ENCODE data around the gene FLNB. TPM values are rescaled to one million over a fixed set of nuclear protein-coding genes. Genes with fewer than 3 reads are reported as not detected.

Gene FLNB
- total and polyA plus RNA-seq, 3 experiments from 2014 or later = 11.5 to 12.8 (median 12.2) TPM

- Mint-ChIP-seq H3K4me3 (peak overlapping the region in 1 of 7 donors; percentile 67), H3K9me3 (no peaks in the 10 kb centered on the region), H3K36me3 (peaks cover 0 to 3% (median 0%) of the 10 kb centered on the region in 3 donors), H3K27ac (no peak overlapping the region), H3K27me3 (no peaks in the 10 kb centered on the region), H3K4me1 (no peaks in the 10 kb centered on the region)
- H3K27me3 ChIP-seq (ENCODE audit: insufficient read depth, low read length, poor library complexity, severe bottlenecking) = no peaks in the 10 kb centered on the region
- CTCF ChIA-PET = no interaction called here
- POLR2A ChIA-PET = no interaction called here
- H3K4me3 ChIP-seq (ENCODE audit: low read length) = no peak overlapping the region
- H3K9me3 ChIP-seq (ENCODE audit: low read length) = no peaks in the 10 kb centered on the region
- DNase-seq = no peak
- H3K36me3 ChIP-seq (ENCODE audit: insufficient read depth, low read length) = no peaks in the 10 kb centered on the region
- no peak overlapping the region for H3K27ac ChIP-seq (ENCODE audit: low read depth, low read length)
- H3K4me1 ChIP-seq (ENCODE audit: insufficient read depth, low read length) = peaks cover 9% of the 10 kb centered on the region
These were observed 54.2 kb downstream of the FLNB start for GRCh38 chr3:58062472-58062871.

- Histone ChIP-seq H3K4me3 (ENCODE audit: low read length) (no peak overlapping the region), H3K27ac (ENCODE audit: low read depth, low read length) (no peak overlapping the region), H3K4me1 (ENCODE audit: insufficient read depth, low read length) (peaks cover 9% of the 10 kb centered on the region), H3K27me3 (ENCODE audit: insufficient read depth, low read length, poor library complexity, severe bottlenecking) (no peaks in the 10 kb centered on the region), H3K36me3 (ENCODE audit: insufficient read depth, low read length) (no peaks in the 10 kb centered on the region), H3K9me3 (ENCODE audit: low read length) (no peaks in the 10 kb centered on the region)
- POLR2A ChIA-PET = no interaction called here
- DNase-seq = no peak
- no peaks in the 10 kb centered on the region for H3K9me3 Mint-ChIP-seq
- CTCF ChIA-PET = no interaction called here
- no peaks in the 10 kb centered on the region for H3K27me3 Mint-ChIP-seq
- H3K36me3 Mint-ChIP-seq = peaks cover 0 to 2% (median 0%) of the 10 kb centered on the region in 3 donors
- no peak overlapping the region for H3K4me3 Mint-ChIP-seq
- peak overlapping the region in 1 of 8 donors; percentile 58 for H3K27ac Mint-ChIP-seq
- H3K4me1 Mint-ChIP-seq = no peaks in the 10 kb centered on the region
These were observed 55.0 kb downstream of the FLNB start for GRCh38 chr3:58063022-58063815.

GRCh38 chr3:58064923-58065638 is 56.9 kb downstream of the FLNB start:
- Mint-ChIP-seq H3K4me3 (no peak overlapping the region), H3K4me1 (peaks cover 0 to 4% (median 3%) of the 10 kb centered on the region in 3 donors), H3K9me3 (no peaks in the 10 kb centered on the region), H3K27ac (peak overlapping the region in 1 of 8 donors; percentile 57), H3K36me3 (peaks cover 0 to 2% (median 0%) of the 10 kb centered on the region in 3 donors), H3K27me3 (no peaks in the 10 kb centered on the region)
- ChIA-PET POLR2A (no interaction called here), CTCF (no interaction called here)
- H3K27ac ChIP-seq (ENCODE audit: low read depth, low read length) = no peak overlapping the region
- H3K4me1 ChIP-seq (ENCODE audit: insufficient read depth, low read length) = peaks cover 9% of the 10 kb centered on the region
- no peaks in the 10 kb centered on the region for H3K27me3 ChIP-seq (ENCODE audit: insufficient read depth, low read length, poor library complexity, severe bottlenecking)
- H3K4me3 ChIP-seq (ENCODE audit: low read length) = no peak overlapping the region
- no peaks in the 10 kb centered on the region for H3K9me3 ChIP-seq (ENCODE audit: low read length)
- no peaks in the 10 kb centered on the region for H3K36me3 ChIP-seq (ENCODE audit: insufficient read depth, low read length)
- no peak for DNase-seq

GRCh38 chr3:58065700-58066167 is 57.5 kb downstream of the FLNB start:
- H3K27me3 Mint-ChIP-seq = no peaks in the 10 kb centered on the region
- H3K4me3 Mint-ChIP-seq = no peak overlapping the region
- no peaks in the 10 kb centered on the region for H3K9me3 Mint-ChIP-seq
- H3K36me3 Mint-ChIP-seq = peaks cover 0 to 2% (median 0%) of the 10 kb centered on the region in 3 donors
- H3K27ac Mint-ChIP-seq = no peak overlapping the region
- peaks cover 9% of the 10 kb centered on the region for H3K4me1 ChIP-seq (ENCODE audit: insufficient read depth, low read length)
- no peak overlapping the region for H3K27ac ChIP-seq (ENCODE audit: low read depth, low read length)
- POLR2A ChIA-PET = no interaction called here
- DNase-seq = no peak
- H3K27me3 ChIP-seq (ENCODE audit: insufficient read depth, low read length, poor library complexity, severe bottlenecking) = no peaks in the 10 kb centered on the region
- CTCF ChIA-PET = no interaction called here
- no peaks in the 10 kb centered on the region for H3K36me3 ChIP-seq (ENCODE audit: insufficient read depth, low read length)
- peaks cover 0 to 4% (median 3%) of the 10 kb centered on the region in 3 donors for H3K4me1 Mint-ChIP-seq
- no peak overlapping the region for H3K4me3 ChIP-seq (ENCODE audit: low read length)
- no peaks in the 10 kb centered on the region for H3K9me3 ChIP-seq (ENCODE audit: low read length)

GRCh38 chr3:58066842-58067241 is 58.6 kb downstream of the FLNB start:
- Histone ChIP-seq H3K27me3 (ENCODE audit: insufficient read depth, low read length, poor library complexity, severe bottlenecking) (no peaks in the 10 kb centered on the region), H3K4me1 (ENCODE audit: insufficient read depth, low read length) (peaks cover 9% of the 10 kb centered on the region), H3K36me3 (ENCODE audit: insufficient read depth, low read length) (no peaks in the 10 kb centered on the region), H3K27ac (ENCODE audit: low read depth, low read length) (no peak overlapping the region), H3K4me3 (ENCODE audit: low read length) (no peak overlapping the region), H3K9me3 (ENCODE audit: low read length) (no peaks in the 10 kb centered on the region)
- Mint-ChIP-seq H3K9me3 (no peaks in the 10 kb centered on the region), H3K27me3 (no peaks in the 10 kb centered on the region), H3K36me3 (peaks cover 0 to 2% (median 0%) of the 10 kb centered on the region in 3 donors), H3K4me1 (peaks cover 0 to 4% (median 3%) of the 10 kb centered on the region in 3 donors), H3K27ac (no peak overlapping the region), H3K4me3 (no peak overlapping the region)
- ChIA-PET POLR2A (no interaction called here), CTCF (no interaction called here)
- no peak for DNase-seq

GRCh38 chr3:58068122-58068809 is 60.0 kb downstream of the FLNB start:
- POLR2A ChIA-PET = no interaction called here
- no peak overlapping the region for H3K4me3 ChIP-seq (ENCODE audit: low read length)
- no peaks in the 10 kb centered on the region for H3K27me3 ChIP-seq (ENCODE audit: insufficient read depth, low read length, poor library complexity, severe bottlenecking)
- Mint-ChIP-seq H3K36me3 (no peaks in the 10 kb centered on the region), H3K4me1 (peaks cover 0 to 4% (median 4%) of the 10 kb centered on the region in 3 donors), H3K27me3 (no peaks in the 10 kb centered on the region), H3K4me3 (no peak overlapping the region), H3K9me3 (no peaks in the 10 kb centered on the region), H3K27ac (peak overlapping the region in 1 of 8 donors; percentile 33)
- peaks cover 3% of the 10 kb centered on the region for H3K4me1 ChIP-seq (ENCODE audit: insufficient read depth, low read length)
- DNase-seq = no peak
- H3K36me3 ChIP-seq (ENCODE audit: insufficient read depth, low read length) = no peaks in the 10 kb centered on the region
- CTCF ChIA-PET = no interaction called here
- no peak overlapping the region for H3K27ac ChIP-seq (ENCODE audit: low read depth, low read length)
- no peaks in the 10 kb centered on the region for H3K9me3 ChIP-seq (ENCODE audit: low read length)

GRCh38 chr3:58071480-58071971 is 63.3 kb downstream of the FLNB start:
- Histone ChIP-seq H3K27ac (ENCODE audit: low read depth, low read length) (no peak overlapping the region), H3K27me3 (ENCODE audit: insufficient read depth, low read length, poor library complexity, severe bottlenecking) (no peaks in the 10 kb centered on the region), H3K9me3 (ENCODE audit: low read length) (no peaks in the 10 kb centered on the region), H3K36me3 (ENCODE audit: insufficient read depth, low read length) (no peaks in the 10 kb centered on the region), H3K4me3 (ENCODE audit: low read length) (no peak overlapping the region), H3K4me1 (ENCODE audit: insufficient read depth, low read length) (peaks cover 23% of the 10 kb centered on the region)
- peak overlapping the region in 1 of 8 donors; percentile 78 for H3K27ac Mint-ChIP-seq
- H3K4me3 Mint-ChIP-seq = no peak overlapping the region
- no peaks in the 10 kb centered on the region for H3K36me3 Mint-ChIP-seq
- H3K4me1 Mint-ChIP-seq = peaks cover 20 to 27% (median 25%) of the 10 kb centered on the region in 3 donors
- POLR2A ChIA-PET = no interaction called here
- H3K27me3 Mint-ChIP-seq = no peaks in the 10 kb centered on the region
- CTCF ChIA-PET = no interaction called here
- no peak for DNase-seq
- H3K9me3 Mint-ChIP-seq = no peaks in the 10 kb centered on the region

Data from CD8-positive, alpha-beta memory T cell (primary cell).